GM15510 (cell line): ENCODE measurements around the gene SLC45A1.

Experiments
- POLR2A ChIP-seq: IDR thresholded peaks from 3 replicates; pipeline ENCODE4 v1.6.1; 2011; ENCODE audit warnings: borderline replicate concordance; ENCODE audit not compliant: insufficient read length; ENCODE audit errors: extremely low read depth

SLC45A1 gene

DNA sequence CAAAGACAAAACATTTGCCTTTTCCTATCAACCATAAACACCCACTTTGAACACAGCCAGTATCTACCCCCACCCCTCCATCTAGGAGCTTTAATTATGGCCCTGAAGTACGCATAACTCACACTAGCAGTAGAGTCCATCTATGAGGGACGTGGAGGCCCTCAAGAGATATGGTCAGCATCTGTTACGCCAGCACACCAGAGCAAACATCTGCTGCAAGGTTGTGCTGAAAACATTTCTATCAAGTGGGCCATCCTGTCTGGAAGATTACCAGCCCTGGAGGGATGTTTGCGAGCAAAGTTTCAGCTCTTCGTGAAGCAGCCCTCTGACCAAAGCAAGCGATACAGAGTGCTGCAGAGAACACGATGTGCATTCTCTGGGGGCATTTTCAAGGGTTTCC is 74.6 kb downstream of the SLC45A1 start:
- TF ChIP-seq POLR2A: no peak
